Epithelial cell of esophagus (primary cell): ENCODE measurements around the gene RFTN2.
"Not testable (repeated sequence)": the region's sequence is repeated elsewhere in the genome, so short reads cannot be mapped to it uniquely, and the experiment has no call there.

Experiments
- DNase-seq: peaks from one replicate; pipeline ENCODE4 v3.0.0; 2010; ENCODE audit warnings: low read depth
- H3K4me3 ChIP-seq: 2 replicates; pipeline ENCODE4 v1.5.1; 2011; ENCODE audit warnings: mild to moderate bottlenecking, low read length, control low read depth
- CTCF ChIP-seq: IDR thresholded peaks from 2 replicates; pipeline ENCODE4 v1.5.1; 2011; ENCODE audit warnings: low read depth, mild to moderate bottlenecking, low read length, control low read depth, inconsistent platforms; ENCODE audit not compliant: insufficient read depth; ENCODE audit errors: missing control alignments

Gene RFTN2

GRCh38 chr2:197599285-197599965 is 76.0 kb downstream of the RFTN2 start:
- peak overlapping the region; percentile 24 for H3K4me3 ChIP-seq
- peak; percentile 77 for DNase-seq
- peak; percentile 72 for TF ChIP-seq CTCF

- no peak for TF ChIP-seq CTCF
- DNase-seq = no peak
Observed at GRCh38 chr2:197598450-197598849, 76.9 kb downstream of the RFTN2 start.

GRCh38 chr2:197597166-197597565 is 78.2 kb downstream of the RFTN2 start:
- DNase-seq = no peak
- no peak overlapping the region for H3K4me3 ChIP-seq
- no peak for TF ChIP-seq CTCF

More at GRCh38 chr2:197598450-197598849, 76.9 kb downstream of the RFTN2 start:
- no peak overlapping the region for H3K4me3 ChIP-seq

- no peak for TF ChIP-seq CTCF
- DNase-seq = no peak
- no peak overlapping the region for H3K4me3 ChIP-seq
Observed at GRCh38 chr2:197596766-197597165, 78.6 kb downstream of the RFTN2 start.

GRCh38 chr2:197591339-197592072 is 83.9 kb downstream of the RFTN2 start:
- H3K4me3 ChIP-seq = no peak overlapping the region
- DNase-seq = peak; percentile 17
- no peak for TF ChIP-seq CTCF

GRCh38 chr2:197587255-197587654 is 88.1 kb downstream of the RFTN2 start:
- not testable (repeated sequence) for H3K4me3 ChIP-seq, DNase-seq

GRCh38 chr2:197580166-197580565 is 95.2 kb downstream of the RFTN2 start:
- not testable (repeated sequence) for DNase-seq

GRCh38 chr2:197578294-197578693 is 97.1 kb downstream of the RFTN2 start:
- H3K4me3 ChIP-seq, DNase-seq: not testable (repeated sequence)

More at GRCh38 chr2:197580166-197580565, 95.2 kb downstream of the RFTN2 start:
- H3K4me3 ChIP-seq = not testable (repeated sequence)
